DOHH2 (cell line): Measurements from ENCODE around the gene RALGDS.
"Not testable (repeated sequence)": the region's sequence is repeated elsewhere in the genome, so short reads cannot be mapped to it uniquely, and the experiment has no call there.

Experiments used
- H3F3A ChIP-seq: fragments of 200-600 bp; sonication (generic), shearing (Covaris generic); 2 replicates; pipeline ENCODE4 v1.6.0; 2016; ENCODE audit warnings: antibody characterized with exemption, mild to moderate bottlenecking; ENCODE audit not compliant: control insufficient read depth, insufficient read depth
- H3K27ac ChIP-seq: fragments of 200-600 bp; sonication (generic); 2 replicates; pipeline ENCODE4 v1.5.1; 2014; ENCODE audit warnings: low read depth, mild to moderate bottlenecking, low read length, moderate library complexity
- H3K27me3 ChIP-seq: fragments of 200-600 bp; sonication (generic); 2 replicates; pipeline ENCODE4 v1.6.1; 2014; ENCODE audit warnings: mild to moderate bottlenecking, low read length, mixed read lengths; ENCODE audit not compliant: control insufficient read depth
- H3K36me3 ChIP-seq: fragments of 200-600 bp; sonication (generic); 2 replicates; pipeline ENCODE4 v1.6.1; 2014; ENCODE audit warnings: mild to moderate bottlenecking, low read length, moderate library complexity, mixed read lengths; ENCODE audit not compliant: control insufficient read depth
- H3K4me1 ChIP-seq: fragments of 200-600 bp; sonication (generic); 2 replicates; pipeline ENCODE4 v1.6.1; 2014; ENCODE audit warnings: mild to moderate bottlenecking, low read length, mixed read lengths; ENCODE audit not compliant: control insufficient read depth
- H3K4me2 ChIP-seq: fragments of 200-600 bp; sonication (generic); 2 replicates; pipeline ENCODE4 v1.6.0; 2014; ENCODE audit warnings: mild to moderate bottlenecking, low read length, moderate library complexity
- H3K4me3 ChIP-seq: fragments of 200-600 bp; sonication (generic); 2 replicates; pipeline ENCODE4 v1.5.1; 2014; ENCODE audit warnings: mild to moderate bottlenecking, low read length, mixed read lengths
- H3K79me2 ChIP-seq: fragments of 200-600 bp; sonication (generic); 2 replicates; pipeline ENCODE4 v1.6.1; 2014; ENCODE audit warnings: mild to moderate bottlenecking, low read length, mixed read lengths; ENCODE audit not compliant: control insufficient read depth
- H3K9me2 ChIP-seq: fragments of 200-600 bp; sonication (generic); replicated peaks from 2 replicates; pipeline ENCODE4 v1.6.1; 2014; ENCODE audit warnings: mild to moderate bottlenecking, low read length, mixed read lengths; ENCODE audit not compliant: control insufficient read depth
- H3K9me3 ChIP-seq: fragments of 200-600 bp; sonication (generic); 2 replicates; pipeline ENCODE4 v1.6.1; 2014; ENCODE audit warnings: antibody characterized with exemption, low read length, mixed read lengths; ENCODE audit not compliant: control insufficient read depth, insufficient read depth
- H4K20me1 ChIP-seq: fragments of 200-600 bp; sonication (generic); 2 replicates; pipeline ENCODE4 v1.6.0; 2014; ENCODE audit warnings: low read depth, mild to moderate bottlenecking, antibody characterized with exemption, low read length, moderate library complexity; ENCODE audit not compliant: control insufficient read depth, insufficient read depth
- CTCF ChIP-seq: fragments of 200-600 bp; sonication (generic); IDR thresholded peaks from one replicate; pipeline ENCODE4 v1.5.1; 2014; ENCODE audit warnings: antibody characterized with exemption, mild to moderate bottlenecking, low read depth, low read length; ENCODE audit not compliant: poor library complexity, severe bottlenecking
- EZH2phosphoT487 ChIP-seq: fragments of 200-600 bp; sonication (generic); IDR thresholded peaks from 2 replicates; pipeline ENCODE4 v1.6.1; 2017; ENCODE audit warnings: borderline replicate concordance, mild to moderate bottlenecking, antibody characterized with exemption, low read length, moderate library complexity, mixed read lengths

The RALGDS gene

GRCh38 chr9:133098104-133098754, 22.8 kb downstream of the RALGDS start:
- TF ChIP-seq CTCF (no peak), EZH2phosphoT487 (no peak)
- Histone ChIP-seq H4K20me1 (no peaks in the 10 kb centered on the region), H3K36me3 (peaks cover 64% of the 10 kb centered on the region), H3K27me3 (no peaks in the 10 kb centered on the region), H3K9me3 (no peaks in the 10 kb centered on the region), H3K79me2 (no peaks in the 10 kb centered on the region), H3K4me3 (no peak overlapping the region), H3F3A (no peaks in the 10 kb centered on the region), H3K4me2 (no peak overlapping the region), H3K9me2 (no peaks in the 10 kb centered on the region), H3K4me1 (no peaks in the 10 kb centered on the region), H3K27ac (no peak overlapping the region)

- Histone ChIP-seq H3K27me3 (no peaks in the 10 kb centered on the region), H3K4me3 (no peak overlapping the region), H3F3A (no peaks in the 10 kb centered on the region; the same call in 1 of the 2 replicates), H3K79me2 (no peaks in the 10 kb centered on the region), H3K36me3 (peaks cover 31% of the 10 kb centered on the region), H3K4me2 (no peak overlapping the region), H3K9me2 (no peaks in the 10 kb centered on the region), H3K27ac (no peak overlapping the region), H4K20me1 (no peaks in the 10 kb centered on the region), H3K9me3 (no peaks in the 10 kb centered on the region), H3K4me1 (no peaks in the 10 kb centered on the region)
- no peak for TF ChIP-seq CTCF
- TF ChIP-seq EZH2phosphoT487, result no peak
These were observed 26.1 kb downstream of the RALGDS start for GRCh38 chr9:133094842-133095393.

GRCh38 chr9:133094351-133094750, 26.7 kb downstream of the RALGDS start:
- H3F3A ChIP-seq, H3K4me1 ChIP-seq, H4K20me1 ChIP-seq, H3K4me3 ChIP-seq, H3K27me3 ChIP-seq, H3K27ac ChIP-seq, H3K4me2 ChIP-seq, H3K9me2 ChIP-seq, H3K9me3 ChIP-seq, H3K79me2 ChIP-seq: not testable (repeated sequence)
- peaks cover 28% of the 10 kb centered on the region for H3K36me3 ChIP-seq

- H3F3A ChIP-seq, result no peaks in the 10 kb centered on the region; the same call in 1 of the 2 replicates
- H3K9me3 ChIP-seq, result no peaks in the 10 kb centered on the region
- no peaks in the 10 kb centered on the region for H3K36me3 ChIP-seq
- H3K79me2 ChIP-seq, result no peaks in the 10 kb centered on the region
- H3K9me2 ChIP-seq, result no peaks in the 10 kb centered on the region
- H3K4me3 ChIP-seq, result no peak overlapping the region
- no peaks in the 10 kb centered on the region for H3K4me1 ChIP-seq
- H3K27ac ChIP-seq, result no peak overlapping the region
- H3K27me3 ChIP-seq, result no peaks in the 10 kb centered on the region
- H4K20me1 ChIP-seq, result no peaks in the 10 kb centered on the region
- no peak overlapping the region for H3K4me2 ChIP-seq
- TF ChIP-seq EZH2phosphoT487 (no peak), CTCF (no peak)
These were observed 30.2 kb downstream of the RALGDS start for GRCh38 chr9:133090752-133091385.
